Measurements from ENCODE around the gene WDFY4. TPM values are rescaled to one million over a fixed set of nuclear protein-coding genes. Genes with fewer than 3 reads are reported as not detected.
A peak's percentile ranks its signal among the peaks of the same experiment; 100 is the strongest.

Gene WDFY4
- total RNA-seq, 2 donors from 2014 or later = not detected

DNA sequence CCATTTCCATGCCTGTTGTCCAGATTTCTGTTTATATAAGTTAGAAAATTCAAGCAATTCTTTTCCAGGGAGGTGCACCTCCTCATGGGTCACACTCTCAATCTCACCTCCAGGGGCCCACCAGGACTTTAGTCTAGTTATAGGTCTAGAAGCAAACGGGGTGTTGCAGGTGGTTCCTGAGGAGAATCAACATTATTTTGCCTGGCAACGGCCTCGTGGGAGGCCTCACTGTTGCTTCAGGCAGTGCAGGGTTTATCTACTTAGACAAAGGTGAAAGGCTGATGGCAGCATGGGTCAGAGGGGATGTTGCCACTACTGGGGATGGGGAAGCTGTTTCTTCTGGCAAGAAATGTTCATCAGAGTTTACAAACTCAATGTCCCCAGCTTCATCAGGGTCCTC lies 311.7 kb downstream of the WDFY4 start:
- H3K9me3 ChIP-seq (ENCODE audit: control insufficient read depth, low read length) = no peaks in the 10 kb centered on the region
- TF ChIP-seq, protein P1, sequence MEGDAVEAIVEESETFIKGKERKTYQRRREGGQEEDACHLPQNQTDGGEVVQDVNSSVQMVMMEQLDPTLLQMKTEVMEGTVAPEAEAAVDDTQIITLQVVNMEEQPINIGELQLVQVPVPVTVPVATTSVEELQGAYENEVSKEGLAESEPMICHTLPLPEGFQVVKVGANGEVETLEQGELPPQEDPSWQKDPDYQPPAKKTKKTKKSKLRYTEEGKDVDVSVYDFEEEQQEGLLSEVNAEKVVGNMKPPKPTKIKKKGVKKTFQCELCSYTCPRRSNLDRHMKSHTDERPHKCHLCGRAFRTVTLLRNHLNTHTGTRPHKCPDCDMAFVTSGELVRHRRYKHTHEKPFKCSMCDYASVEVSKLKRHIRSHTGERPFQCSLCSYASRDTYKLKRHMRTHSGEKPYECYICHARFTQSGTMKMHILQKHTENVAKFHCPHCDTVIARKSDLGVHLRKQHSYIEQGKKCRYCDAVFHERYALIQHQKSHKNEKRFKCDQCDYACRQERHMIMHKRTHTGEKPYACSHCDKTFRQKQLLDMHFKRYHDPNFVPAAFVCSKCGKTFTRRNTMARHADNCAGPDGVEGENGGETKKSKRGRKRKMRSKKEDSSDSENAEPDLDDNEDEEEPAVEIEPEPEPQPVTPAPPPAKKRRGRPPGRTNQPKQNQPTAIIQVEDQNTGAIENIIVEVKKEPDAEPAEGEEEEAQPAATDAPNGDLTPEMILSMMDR (conservative IDR thresholded peaks at IDR 0.05) = no peak
- DNase-seq = no peak
- H3K9ac ChIP-seq (ENCODE audit: extremely low read depth, low read length, poor library complexity, severe bottlenecking) = no peak overlapping the region
- no peaks in the 10 kb centered on the region for H3K36me3 ChIP-seq (ENCODE audit: control insufficient read depth, insufficient read depth, low read length)
- H3K36me3 Mint-ChIP-seq (ENCODE audit: low read depth) = no peaks in the 10 kb centered on the region
- peaks cover 3% of the 10 kb centered on the region for H3K4me1 Mint-ChIP-seq
- H3K27me3 Mint-ChIP-seq (ENCODE audit: insufficient read depth) = no peaks in the 10 kb centered on the region
- no peak overlapping the region for H3K27ac Mint-ChIP-seq
- H3K4me3 Mint-ChIP-seq = no peak overlapping the region
- H3K9me3 Mint-ChIP-seq = no peaks in the 10 kb centered on the region
- H3K27me3 ChIP-seq (ENCODE audit: control insufficient read depth, insufficient read depth, low read length, poor library complexity, severe bottlenecking) = no peaks in the 10 kb centered on the region
- no peaks in the 10 kb centered on the region for H3K4me1 ChIP-seq (ENCODE audit: control insufficient read depth, insufficient read depth, low read length)
- H3K27ac ChIP-seq (ENCODE audit: low read depth, low read length) = no peak overlapping the region
- 62 to 77% methylated on average over 3 of the region's 3 CpGs for WGBS, 2 experiments (ENCODE audit: insufficient coverage in 1 of 2, insufficient read length in 1 of 2)
- H3K4me3 ChIP-seq (ENCODE audit: low read length) = no peak overlapping the region

DNA sequence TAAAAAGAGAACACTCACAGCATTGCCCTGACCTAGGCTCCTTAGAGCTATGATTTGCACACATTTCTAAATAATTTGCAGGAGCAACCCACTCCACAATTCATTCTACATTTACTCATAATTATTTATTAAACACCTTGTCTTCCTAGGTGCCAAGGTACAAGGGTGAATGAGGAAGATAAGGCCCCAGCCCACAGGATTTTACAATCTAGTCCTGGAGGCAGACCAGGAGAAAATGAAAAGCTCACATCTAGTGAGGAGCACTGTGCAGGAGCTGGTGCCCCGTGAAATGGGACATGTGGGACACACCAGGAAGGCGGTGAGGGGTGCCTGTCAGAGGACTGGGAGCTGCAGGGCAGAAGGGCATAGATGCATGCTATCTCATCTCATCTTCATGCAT lies 314.7 kb downstream of the WDFY4 start:
- no peak overlapping the region for H3K9ac ChIP-seq (ENCODE audit: extremely low read depth, low read length, poor library complexity, severe bottlenecking)
- no peaks in the 10 kb centered on the region for H3K36me3 ChIP-seq (ENCODE audit: control insufficient read depth, insufficient read depth, low read length)
- no peak overlapping the region for H3K4me3 ChIP-seq (ENCODE audit: low read length)
- no peaks in the 10 kb centered on the region for H3K9me3 Mint-ChIP-seq
- H3K4me1 Mint-ChIP-seq = peaks cover 6% of the 10 kb centered on the region
- H3K4me3 Mint-ChIP-seq = no peak overlapping the region
- no peaks in the 10 kb centered on the region for H3K9me3 ChIP-seq (ENCODE audit: control insufficient read depth, low read length)
- no peak for DNase-seq
- no peaks in the 10 kb centered on the region for H3K27me3 ChIP-seq (ENCODE audit: control insufficient read depth, insufficient read depth, low read length, poor library complexity, severe bottlenecking)
- H3K27ac ChIP-seq (ENCODE audit: low read depth, low read length) = no peak overlapping the region
- no peaks in the 10 kb centered on the region for H3K36me3 Mint-ChIP-seq (ENCODE audit: low read depth)
- 82 to 100% methylated on average over 1 to 2 of the region's 2 CpGs for WGBS, 2 experiments (ENCODE audit: insufficient coverage in 1 of 2, insufficient read length in 1 of 2)
- H3K4me1 ChIP-seq (ENCODE audit: control insufficient read depth, insufficient read depth, low read length) = no peaks in the 10 kb centered on the region
- H3K27me3 Mint-ChIP-seq (ENCODE audit: insufficient read depth) = no peaks in the 10 kb centered on the region
- TF ChIP-seq, protein P1 (conservative IDR thresholded peaks at IDR 0.05) = no peak
- H3K27ac Mint-ChIP-seq = no peak overlapping the region

DNA sequence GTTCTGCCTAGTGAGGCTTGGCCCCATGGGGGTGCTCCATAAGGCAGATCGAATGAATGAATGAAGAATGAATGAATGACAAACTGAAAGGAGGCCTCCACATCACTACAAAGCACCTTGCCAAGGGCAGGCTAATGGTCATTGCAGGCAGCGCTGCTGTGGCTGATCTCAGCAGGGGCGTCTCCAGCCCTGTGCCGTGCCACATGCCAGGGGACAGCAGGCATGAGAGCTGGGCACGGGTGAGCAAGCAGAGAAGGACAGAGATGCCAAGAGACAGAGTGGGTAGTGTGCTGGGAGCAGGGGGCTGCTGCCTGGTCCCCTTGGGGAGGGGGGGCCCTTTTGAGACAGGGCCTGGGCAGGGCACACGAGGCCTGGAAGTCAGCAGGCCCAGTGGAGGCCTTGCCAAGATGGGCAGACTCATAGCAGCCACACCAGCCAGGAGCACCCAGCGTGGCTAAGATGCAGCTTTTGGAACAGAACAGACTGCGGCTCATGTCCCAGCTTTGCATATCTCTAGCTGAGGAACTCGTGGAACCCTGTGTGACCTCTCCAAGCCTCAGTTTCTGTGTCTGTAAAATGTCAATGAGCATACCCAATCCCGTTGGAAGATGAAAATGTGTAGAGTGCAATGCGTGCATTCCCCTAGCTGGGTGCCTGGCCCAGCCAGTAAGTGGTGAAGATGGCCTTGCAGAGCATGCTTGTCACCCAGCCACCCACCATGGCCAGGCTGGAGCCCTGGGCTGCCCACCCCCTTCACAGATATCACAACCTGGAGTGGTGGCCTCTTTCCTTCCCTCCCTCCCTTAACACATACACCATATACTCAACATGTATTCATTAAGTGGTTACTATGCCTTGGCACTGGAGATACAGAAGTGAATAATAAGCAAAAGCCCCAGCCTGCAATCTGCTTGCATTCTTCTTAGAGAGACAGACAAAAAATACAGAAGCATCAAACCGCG lies 316.0 kb downstream of the WDFY4 start:
- no peak overlapping the region for H3K27ac ChIP-seq (ENCODE audit: low read depth, low read length)
- no peaks in the 10 kb centered on the region for H3K9me3 Mint-ChIP-seq
- H3K27ac Mint-ChIP-seq = no peak overlapping the region
- H3K4me1 Mint-ChIP-seq = peaks cover 6% of the 10 kb centered on the region
- H3K36me3 ChIP-seq (ENCODE audit: control insufficient read depth, insufficient read depth, low read length) = no peaks in the 10 kb centered on the region
- no peak overlapping the region for H3K9ac ChIP-seq (ENCODE audit: extremely low read depth, low read length, poor library complexity, severe bottlenecking)
- TF ChIP-seq, protein P1 (conservative IDR thresholded peaks at IDR 0.05) = no peak
- no peaks in the 10 kb centered on the region for H3K27me3 Mint-ChIP-seq (ENCODE audit: insufficient read depth)
- WGBS, 2 experiments (ENCODE audit: insufficient coverage in 1 of 2, insufficient read length in 1 of 2) = 90 to 94% methylated on average over 8 to 13 of the region's 13 CpGs
- no peaks in the 10 kb centered on the region for H3K9me3 ChIP-seq (ENCODE audit: control insufficient read depth, low read length)
- DNase-seq = peak; percentile 13
- H3K4me3 Mint-ChIP-seq = no peak overlapping the region
- H3K27me3 ChIP-seq (ENCODE audit: control insufficient read depth, insufficient read depth, low read length, poor library complexity, severe bottlenecking) = no peaks in the 10 kb centered on the region
- H3K4me3 ChIP-seq (ENCODE audit: low read length) = no peak overlapping the region
- no peaks in the 10 kb centered on the region for H3K4me1 ChIP-seq (ENCODE audit: control insufficient read depth, insufficient read depth, low read length)
- H3K36me3 Mint-ChIP-seq (ENCODE audit: low read depth) = no peaks in the 10 kb centered on the region

Data from endodermal cell (in vitro differentiated cells).